ENCODE results near the gene AP3M1.

The AP3M1 gene

GRCh38 chr10:74077416-74077815, 73.2 kb downstream of the AP3M1 start:
- DNase-seq = no peak

GRCh38 chr10:74076961-74077360, 73.7 kb downstream of the AP3M1 start:
- no peak for DNase-seq

- DNase-seq = no peak
These were observed 74.7 kb downstream of the AP3M1 start for GRCh38 chr10:74075906-74076305.

DNA sequence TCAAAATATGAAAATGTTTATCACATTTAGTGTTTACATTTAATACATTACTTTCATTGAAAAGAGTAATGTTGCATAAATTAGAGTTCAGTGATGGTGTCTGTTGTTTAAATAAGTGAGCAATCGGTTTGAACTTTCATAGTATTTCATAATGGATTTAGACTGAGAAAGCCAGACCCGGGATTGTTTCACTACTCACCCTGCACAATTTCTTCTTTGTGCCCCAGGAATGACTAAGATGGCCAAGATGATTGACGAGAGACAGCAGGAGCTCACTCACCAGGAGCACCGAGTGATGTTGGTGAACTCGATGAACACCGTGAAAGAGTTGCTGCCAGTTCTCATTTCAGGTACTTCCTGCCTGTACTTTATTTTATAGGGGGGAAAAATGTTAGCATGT, 78.1 kb downstream of the AP3M1 start:
- no peak for DNase-seq

GRCh38 chr10:74071157-74071556, 79.5 kb downstream of the AP3M1 start:
- DNase-seq = no peak

Measured in CD4-positive, alpha-beta T cell treated with Interleukin-6 for 4 hours (primary cell).